OCI-M1 (cell line): ENCODE measurements around the gene CD8B.

Source experiments
- DNase-seq: peaks from one replicate; lab custom pipeline; 2025; lab: John Stamatoyannopoulos, UW

CD8B gene

DNA sequence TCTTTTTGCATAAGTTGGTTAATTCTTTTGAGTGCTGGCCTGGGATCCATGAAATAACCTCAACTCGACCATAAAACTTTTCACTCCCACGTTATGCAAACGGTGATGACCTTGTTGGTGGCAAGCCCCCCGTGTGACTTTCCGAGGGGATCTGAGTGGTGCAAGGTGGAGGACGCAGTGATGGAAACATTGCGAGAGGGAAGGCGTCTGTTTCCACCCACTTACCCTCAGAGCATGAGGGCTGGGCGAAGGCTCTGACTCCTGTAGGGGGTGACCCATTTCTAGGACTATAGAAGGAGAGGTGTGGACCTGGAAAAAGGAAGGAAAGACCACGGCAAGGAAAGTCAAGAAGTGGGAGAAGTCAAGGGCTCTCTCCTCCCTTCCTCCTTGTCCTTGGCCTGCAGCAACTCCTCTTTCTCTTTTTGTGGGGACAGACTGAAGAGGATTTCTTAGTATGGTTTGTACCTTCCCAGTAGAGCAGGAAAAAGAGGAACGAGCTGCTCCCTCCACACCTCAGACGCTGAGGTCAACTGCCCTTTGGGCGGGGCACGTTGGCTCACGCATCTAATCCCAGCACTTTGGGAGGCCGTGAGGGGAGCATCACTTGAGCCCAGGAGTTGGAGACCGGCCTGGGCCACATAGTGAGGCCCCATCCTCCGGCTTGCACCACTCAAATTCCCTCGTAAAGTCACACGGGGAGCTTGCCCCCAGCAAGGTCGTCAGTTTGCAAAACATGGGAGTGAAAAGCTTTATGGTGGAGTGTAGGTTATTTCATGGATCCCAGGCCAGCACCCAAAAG, 55.4 kb downstream of the CD8B start:
- DNase-seq: peak; percentile 3

DNA sequence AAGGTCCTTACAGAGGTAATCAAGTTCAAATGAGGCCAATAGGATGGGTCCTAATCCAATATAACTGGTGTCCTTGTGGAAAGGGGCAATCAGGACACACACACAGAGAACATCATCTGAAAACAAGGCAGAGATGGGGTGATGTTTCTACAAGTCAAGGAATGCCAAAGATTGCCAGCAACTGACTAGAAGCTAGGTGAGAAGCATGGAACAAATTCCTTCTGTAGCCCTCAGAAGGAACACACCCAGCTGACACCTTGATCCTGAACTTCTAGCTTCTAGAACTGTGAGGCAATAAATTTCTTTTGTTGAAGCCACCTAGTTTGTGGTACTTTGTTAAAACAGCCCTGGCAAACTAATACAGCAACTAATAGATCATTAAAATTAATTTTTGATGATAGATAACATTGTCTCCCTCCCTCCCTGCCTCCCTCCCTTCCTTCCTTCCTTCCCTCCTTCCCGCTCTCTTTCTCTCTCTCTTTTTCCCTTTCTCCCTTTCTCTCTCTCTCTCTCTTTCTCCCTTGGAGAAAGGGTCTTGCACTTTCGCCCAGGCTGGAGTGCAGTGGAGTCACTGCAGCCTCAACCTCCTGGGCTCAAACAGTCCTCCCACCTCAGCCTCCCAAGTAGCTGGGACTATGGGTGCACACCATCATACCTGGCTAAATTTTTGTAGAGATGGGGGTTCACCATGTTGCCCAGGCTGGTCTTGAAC, 60.7 kb downstream of the CD8B start:
- no peak for DNase-seq

DNA sequence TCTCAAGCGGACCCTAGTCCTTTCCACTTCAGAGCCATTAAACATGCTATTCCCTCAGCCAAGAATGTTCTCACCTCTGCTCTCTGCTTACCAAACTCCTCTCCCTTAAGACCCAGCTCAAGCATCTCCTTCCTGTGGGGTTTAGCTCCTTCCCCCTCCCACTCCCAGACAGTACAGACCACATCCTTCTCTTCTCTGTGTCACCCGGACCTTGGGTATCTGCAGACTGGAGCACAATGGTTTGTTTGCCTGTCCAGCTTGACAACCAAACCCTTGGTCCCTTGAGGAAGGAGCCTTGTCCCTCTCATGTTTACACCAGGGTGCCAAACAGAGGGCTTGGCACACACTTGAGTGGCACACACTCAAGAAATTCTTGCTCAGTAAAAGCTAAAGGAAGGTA, 66.8 kb downstream of the CD8B start:
- DNase-seq: no peak

DNA sequence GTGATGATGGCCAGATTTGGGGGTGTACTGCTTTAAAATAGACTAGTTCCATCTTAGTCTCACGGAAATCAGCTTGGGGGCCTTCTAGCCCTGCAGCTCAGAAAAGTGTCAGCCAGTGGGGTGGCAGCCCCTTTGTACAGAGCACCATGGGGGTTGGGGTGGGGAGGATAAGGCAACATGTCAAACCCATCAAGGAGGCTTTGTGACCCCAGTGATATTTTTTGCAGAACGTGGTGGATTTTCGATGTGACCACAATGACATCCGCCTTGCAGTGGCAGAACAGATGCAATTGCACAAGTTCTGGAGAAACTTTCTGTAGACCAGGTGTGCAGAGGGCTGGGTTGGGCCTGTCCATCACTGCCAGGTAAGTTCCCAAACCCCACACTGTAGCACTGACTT, 67.9 kb downstream of the CD8B start:
- no peak for DNase-seq

DNA sequence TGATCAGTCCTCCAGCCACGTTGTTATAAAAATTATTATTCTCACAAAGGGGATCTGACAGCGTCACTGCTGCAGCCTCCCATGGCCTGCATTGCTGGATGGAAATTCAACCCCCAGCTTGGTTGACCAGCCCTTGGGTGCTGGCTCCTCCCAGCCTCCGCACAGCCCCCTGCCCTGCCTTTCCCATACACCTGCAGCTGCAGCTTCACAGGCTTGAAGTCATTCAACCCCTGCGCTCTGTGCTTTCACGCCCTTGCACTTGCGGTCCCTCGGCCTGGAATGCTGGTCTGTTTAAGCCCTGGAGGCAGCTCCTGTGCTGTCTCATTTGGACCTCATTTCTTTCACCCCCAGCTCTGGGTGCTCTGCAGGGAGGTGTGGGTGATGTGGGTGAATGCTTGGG, 70.1 kb downstream of the CD8B start:
- DNase-seq: no peak

DNA sequence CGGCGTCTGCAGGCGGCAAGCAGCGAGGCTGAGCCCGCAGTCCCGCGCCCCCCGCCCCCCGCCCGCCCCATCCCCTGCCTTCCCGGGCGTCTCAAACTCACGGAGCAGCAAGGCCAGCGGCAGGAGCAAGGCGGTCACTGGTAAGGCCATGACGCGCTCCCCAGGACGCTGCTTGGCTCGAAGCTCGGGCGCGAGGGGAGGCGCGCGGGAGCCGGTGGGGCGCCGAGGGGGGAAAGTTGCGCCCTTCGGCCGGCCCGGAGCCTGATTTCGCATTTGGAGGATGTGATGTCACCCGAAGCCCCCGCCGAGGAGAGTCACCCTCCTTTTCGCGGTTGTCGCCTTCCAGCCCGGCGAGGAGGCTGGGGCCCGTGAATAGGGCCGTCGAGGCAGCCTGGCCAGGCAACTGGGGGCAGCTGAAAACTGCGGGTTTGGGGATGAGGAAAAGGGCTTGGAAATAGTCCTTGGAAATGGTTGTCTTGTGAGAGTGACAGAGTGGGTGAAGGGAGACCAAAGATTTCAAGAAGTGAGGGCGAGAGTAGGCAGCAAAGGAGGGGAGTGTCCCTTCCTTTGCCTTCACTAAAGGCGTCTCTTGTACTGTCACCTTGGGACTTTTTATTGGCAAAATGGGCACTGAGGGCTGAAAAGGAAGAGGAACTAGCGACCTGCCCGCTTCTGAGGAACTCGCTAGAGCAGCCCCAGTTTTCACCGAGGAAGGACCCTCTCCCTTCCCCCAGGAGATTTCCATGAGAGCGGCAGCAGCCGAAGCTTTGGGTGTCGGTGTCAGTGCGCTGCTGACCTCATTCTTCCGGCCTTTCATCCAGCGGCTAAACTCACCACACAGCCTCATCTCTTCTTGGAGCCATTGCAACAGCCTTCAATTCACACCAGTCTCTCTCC, 70.8 kb downstream of the CD8B start, which contains the start of gene CD8A:
TSS of gene CD8A (minus strand) at position 238 of the 897 bp plus-strand sequence. CDS start at position 150, 88 bp downstream.
- DNase-seq: peak; percentile 3

DNA sequence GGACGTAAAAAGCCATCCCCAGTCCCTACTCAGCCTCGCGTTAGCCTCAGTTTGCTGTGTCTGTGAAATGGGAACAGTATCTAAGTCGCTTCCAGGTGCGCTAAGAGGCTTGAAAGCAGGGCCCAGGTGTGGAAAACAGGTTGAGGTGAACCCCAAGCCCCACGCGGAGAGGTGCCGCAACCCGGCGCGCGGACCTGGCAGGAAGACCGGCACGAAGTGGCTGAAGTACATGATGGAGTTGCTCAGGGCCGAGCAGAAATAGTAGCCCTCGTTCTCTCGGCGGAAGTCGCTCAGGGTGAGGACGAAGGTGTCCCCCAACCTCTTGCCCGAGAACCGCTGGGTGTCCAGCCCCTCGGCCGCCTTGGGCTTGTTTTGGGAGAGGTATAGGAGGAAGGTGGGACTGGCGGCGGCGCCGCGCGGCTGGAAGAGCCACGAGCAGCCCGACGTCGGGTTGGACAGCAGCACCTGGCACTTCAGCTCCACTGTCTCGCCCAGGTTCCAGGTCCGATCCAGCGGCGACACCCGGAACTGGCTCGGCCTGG, 71.5 kb downstream of the CD8B start:
- no peak for DNase-seq

DNA sequence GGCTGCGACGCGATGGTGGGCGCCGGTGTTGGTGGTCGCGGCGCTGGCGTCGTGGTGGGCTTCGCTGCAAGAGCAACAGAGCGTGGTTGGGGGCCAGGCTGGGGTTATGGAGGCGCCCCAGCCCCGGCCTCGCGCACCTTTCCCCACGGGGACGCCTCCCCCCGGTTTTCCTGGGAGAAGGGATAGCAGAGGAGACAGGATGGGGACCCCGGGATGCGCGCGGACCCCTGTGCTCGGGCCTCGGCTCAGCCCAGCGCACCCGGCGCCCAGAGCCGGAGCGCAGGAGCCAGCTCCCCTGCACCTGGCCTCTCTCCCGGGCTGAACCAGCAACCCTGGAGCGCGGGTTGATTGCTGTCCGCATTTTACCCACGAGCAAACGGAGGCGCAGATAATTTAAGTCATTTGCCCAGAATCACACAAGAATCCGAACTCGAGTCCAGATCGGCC, 72.0 kb downstream of the CD8B start:
- no peak for DNase-seq

DNA sequence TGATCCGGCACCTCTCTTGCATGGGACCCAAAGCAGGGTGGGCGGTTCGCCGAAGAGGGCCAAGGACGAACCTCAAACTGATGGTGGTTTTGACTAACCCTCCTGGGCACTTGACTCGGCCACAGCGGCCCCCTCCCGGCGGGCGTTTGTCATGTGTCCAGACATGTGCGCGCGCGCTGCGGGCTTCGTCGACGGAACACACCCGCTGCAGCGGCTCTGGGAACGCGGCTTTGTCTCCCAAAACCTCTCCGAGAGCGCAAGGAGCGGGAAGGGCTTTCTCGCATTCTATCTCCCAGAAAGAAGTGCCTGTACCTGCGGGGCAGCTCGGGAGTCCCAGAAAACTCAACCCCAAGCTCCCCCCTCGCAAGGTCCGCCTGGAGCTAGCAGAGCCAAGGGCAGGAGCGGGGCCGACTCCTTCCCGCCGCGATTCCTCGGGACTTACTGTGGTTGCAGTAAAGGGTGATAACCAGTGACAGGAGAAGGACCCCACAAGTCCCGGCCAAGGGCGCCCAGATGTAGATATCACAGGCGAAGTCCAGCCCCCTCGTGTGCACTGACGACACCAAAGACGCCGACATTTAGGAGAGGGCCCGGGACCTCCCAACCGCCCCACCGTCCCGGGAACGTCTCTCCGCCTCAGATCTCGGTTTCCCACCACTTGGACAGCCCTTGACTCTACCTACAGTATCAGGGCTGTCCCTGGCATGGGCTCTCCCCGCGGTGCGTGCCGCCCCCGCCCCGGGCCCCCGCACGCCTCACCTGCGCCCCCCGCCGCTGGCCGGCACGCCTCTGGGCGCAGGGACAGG, 72.6 kb downstream of the CD8B start:
- no peak for DNase-seq

DNA sequence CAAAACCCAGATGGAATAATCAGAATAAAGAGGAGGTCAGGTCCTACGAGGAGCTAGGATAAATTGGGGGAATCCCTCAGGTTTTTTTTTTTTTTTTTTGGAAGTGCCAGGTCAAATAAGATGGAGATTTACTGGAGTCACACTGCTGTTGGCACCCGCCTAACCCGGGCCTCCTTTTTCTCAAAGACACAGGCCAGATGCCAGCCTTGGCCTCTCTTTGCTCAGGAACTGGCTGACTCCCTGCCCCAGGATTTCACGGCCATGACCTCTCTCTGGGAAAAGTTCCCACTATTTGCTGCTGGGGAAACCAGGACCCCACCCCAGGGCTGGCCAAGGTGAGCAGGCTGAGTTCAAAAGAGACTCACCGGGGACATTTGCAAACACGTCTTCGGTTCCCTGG, 73.5 kb downstream of the CD8B start:
- DNase-seq: no peak

DNA sequence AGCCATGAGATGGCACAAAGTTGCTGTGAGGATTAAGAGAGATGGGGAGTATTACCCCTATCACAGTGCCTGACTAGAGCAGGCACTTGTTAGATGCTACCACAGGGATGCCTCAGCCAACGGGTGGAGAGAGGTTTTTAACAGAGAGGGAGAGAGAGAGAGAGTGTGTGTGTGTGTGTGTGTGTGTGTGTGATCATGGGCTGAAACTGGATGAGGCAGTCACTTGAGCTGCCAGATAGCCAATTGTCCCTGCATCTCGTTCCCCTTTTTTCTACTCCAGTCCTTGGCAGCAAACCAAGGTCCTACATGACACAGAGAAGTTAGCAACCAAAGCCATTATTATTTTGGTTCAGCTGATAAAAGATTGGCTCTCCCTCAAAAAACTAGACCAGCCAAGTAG, 74.0 kb downstream of the CD8B start:
- DNase-seq: peak; percentile 70

DNA sequence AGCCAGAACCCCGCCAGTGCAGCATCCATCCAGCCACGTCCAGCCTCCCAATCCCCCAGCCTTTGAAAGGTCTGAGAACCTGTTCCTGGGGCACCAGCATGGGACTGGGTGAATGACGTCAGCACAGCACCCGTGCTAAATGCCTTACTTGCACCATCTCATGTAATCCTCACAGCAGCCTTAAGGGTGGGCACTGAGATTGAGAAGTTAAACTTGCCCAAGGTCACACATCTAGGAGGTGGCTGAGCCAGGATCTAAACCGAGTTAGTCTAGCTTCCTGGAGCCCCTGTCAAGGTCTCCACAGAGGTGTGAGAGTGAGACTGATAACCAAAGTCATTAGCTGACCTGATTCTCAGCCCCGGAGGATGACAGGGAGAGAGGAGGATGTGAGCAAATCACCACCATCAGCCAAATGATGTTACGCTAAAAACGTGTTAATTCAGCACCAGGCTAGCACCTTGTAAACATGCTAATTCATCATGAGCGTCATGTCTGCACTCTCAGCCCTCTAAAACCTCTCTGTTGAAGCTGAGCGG, 75.6 kb downstream of the CD8B start:
- DNase-seq: no peak

DNA sequence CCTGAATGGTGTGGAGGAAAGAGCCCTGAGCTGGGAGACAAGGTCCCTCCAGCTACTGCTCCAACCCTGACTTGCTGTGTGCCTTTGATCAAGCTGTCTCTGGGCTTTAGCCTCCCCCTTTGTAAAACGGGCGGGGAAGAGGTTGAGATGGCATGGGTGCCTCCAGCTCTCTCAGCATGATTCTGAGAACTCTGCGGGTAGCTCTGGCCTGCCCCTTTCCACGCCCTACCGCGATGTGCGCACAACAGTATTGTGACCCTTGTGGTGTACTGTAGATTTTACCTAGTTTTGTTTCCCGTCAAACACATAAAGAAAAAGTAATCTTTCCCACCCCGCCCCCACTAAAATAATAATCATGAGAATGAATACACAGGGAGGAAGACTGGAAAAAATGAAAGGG, 76.2 kb downstream of the CD8B start:
- DNase-seq: no peak

DNA sequence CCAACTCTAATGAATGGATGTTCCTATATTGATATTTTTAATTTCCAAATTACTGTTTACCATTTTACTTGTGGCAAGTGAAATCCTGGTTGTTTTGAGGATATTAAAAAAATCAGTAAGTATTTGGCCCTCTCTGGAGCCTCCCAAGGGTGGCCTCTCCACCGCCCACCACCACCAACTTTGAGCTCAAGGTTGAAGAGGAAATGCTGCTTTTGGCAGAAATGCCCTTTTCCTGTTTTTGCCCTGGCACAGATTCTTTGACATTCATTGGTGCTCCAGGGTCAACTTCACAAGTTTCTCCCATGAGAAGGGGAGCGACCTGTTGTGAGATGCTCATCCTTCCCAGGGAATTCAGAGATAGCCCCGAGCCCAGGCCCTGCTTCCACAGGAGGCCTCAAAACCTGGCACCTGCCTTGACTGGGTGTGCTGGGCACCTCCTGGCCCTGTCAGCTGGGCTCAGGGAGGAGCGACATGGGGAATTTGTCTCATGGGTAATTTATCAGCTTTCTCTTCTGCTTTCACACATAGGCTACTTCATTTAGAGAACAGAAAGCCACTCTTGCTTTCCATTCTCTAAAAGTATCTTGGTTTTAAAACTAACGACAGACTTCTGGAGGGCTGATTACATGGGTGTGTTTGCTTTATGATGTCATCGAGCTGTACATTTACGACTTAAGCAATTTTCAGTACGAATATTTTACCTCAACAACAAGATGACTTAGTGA, 77.9 kb downstream of the CD8B start:
- no peak for DNase-seq

DNA sequence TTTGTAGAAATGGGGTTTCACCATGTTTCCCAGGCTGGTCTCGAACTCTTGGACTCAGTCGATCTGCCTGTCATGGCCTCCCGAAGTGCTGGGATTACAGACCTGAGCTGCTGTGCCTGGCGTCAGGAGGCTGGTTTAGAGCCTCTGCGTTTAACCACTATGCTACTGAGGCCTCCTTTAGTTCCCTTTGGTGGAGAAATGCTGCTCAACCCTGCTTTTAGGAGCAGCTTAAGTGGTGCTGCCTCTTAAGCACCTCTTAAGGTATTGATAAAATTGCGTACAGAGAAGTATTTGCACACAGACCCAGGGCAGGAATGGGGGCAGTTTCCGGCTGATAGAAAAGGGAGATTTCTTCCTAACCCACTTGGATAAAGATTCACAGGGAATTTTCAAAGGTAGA, 78.9 kb downstream of the CD8B start:
- no peak for DNase-seq

DNA sequence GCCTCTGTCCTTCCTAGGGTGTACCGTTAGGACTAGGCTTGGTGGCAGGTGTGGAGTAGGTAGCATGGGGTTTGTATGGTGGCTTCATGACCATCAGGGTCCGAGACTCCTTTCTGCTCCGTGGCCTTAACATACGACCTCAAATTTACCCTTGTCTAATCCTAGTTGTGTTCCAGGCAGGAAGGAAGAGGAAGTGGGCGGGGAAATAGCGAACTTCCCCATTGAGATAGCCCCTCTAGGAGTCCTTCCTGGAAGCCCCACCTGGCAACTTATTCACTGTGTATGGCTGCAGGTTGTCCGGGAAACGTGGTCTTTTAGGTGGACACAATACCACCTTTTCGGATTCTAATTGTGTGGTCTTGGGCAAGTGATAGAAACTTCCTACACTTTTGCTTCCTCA, 80.3 kb downstream of the CD8B start:
- DNase-seq: no peak

DNA sequence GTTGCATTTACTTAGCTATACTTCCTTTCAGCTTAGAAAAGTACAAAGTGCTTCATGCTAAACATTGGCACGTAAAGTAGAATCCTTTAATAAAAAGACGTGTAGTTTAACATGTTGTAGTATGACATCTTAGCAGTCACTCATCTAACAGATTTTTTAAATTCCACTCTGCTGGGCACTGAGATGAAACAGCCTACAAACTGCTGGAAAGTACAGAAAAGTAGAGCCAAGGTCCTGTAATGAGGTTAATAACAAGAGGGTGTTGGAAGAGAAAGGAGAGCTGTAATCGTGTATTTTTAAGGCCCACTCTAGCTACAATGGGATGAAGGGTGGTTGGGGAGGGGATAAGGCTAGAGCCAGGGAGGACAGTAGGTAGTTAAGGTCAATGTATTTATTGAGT, 81.7 kb downstream of the CD8B start:
- DNase-seq: no peak

DNA sequence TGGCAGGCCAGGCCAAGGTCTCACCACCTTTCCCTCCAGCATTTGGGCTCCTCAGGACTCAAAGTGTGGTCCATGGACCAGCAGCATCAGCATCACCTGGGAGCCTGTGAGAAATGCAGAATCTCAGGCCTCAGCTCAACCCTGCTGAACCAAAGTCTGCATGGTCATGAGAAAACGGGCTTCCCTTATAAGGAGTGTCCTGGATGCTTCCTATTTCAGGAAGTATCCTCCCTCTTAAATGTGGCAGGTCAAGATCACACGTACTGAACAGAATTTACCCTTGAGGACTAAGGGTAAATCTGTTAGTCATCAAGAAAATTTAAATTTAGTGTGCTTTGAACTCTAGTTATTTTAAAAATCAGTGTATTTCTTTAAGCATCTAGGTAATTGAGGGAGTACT, 82.7 kb downstream of the CD8B start:
- peak; percentile 3 for DNase-seq

DNA sequence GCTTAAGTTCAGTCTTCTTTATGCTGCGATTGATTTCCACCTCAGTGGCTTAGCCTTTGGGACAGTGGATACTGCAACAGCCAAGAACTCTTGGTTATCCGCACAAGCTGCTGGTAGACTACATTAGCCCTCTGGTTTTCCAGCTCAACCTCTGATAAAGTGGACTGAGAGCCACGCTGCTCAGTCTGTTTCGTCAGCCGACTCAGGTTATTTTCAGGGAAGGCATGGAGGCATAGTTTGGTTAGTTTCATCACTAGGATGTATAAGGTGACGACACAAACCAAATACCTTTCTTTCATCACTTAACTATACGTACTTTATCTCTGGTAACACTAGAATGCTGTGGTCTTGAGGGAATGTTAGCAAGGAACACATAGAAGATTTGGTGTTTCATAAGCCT, 85.2 kb downstream of the CD8B start:
- DNase-seq: no peak

DNA sequence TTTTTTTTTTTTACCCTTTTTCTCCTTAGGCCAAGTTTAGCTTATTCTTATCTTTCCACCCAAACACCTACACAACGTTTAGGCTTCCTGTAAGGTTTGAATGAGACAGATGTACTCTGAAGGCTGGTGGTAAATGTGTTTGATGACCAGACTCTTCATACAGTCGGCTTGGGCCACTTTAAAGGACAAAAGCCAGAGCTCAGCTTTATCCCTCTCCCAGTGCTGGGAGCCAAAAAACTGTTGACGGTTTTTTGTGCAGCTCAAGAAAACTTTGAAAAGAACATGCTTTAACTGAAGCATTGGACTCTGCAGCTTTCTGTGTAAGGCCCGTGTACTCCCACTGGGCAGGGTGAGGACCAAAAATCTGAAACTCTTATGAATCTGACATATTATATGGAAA, 86.3 kb downstream of the CD8B start:
- DNase-seq: no peak
